ENCODE data around the gene SIGLEC10. TPM values are rescaled to one million over a fixed set of nuclear protein-coding genes. Genes with fewer than 3 reads are reported as not detected.
A peak's percentile ranks its signal among the peaks of the same experiment; 100 is the strongest.
"Not testable (repeated sequence)": the region's sequence is repeated elsewhere in the genome, so short reads cannot be mapped to it uniquely, and the experiment has no call there.

SIGLEC10 gene
- 1 to 10 TPM; 1.3 to 10.0 (median 2.2) TPM for polyA plus RNA-seq
- long read RNA-seq, donor 1, partial matches to known transcripts: 0 of 2 reads
- long read RNA-seq, donor 1, other reads (novel, unspliced or antisense): 0 of 2 reads
- long read RNA-seq, donor 2, partial matches to known transcripts: 0 of 1 reads
- long read RNA-seq, donor 2, other reads (novel, unspliced or antisense): 0 of 1 reads
- long read RNA-seq, donor 3, partial matches to known transcripts: 0 of 2 reads
- long read RNA-seq, donor 3, other reads (novel, unspliced or antisense): 0 of 2 reads
- long read RNA-seq, donor 4: 0 reads
- long read RNA-seq, donor 5: 0 reads
- long read RNA-seq, donor 6, partial matches to known transcripts: 0 of 1 reads
- long read RNA-seq, donor 6, other reads (novel, unspliced or antisense): 0 of 1 reads
- long read RNA-seq, donor 7: 0 reads
- long read RNA-seq, donor 8: 0 reads
- long read RNA-seq, donor 9: 0 reads
- long read RNA-seq, donor 10: 0 reads

- peak within 1 kb of the TSS in 1 of 3 donors; percentile 62 for H3K27ac ChIP-seq (ENCODE audit: low read depth in 1 of 3, low read length in 2 of 3)
- no peaks in the 10 kb centered on the region for H3K9me3 ChIP-seq (ENCODE audit: control insufficient read depth in 2 of 2, insufficient read depth in 1 of 2, low read depth in 1 of 2, low read length in 1 of 2)
- WGBS, 3 donors: 46 to 61% (median 48%) methylated on average over 19 to 21 of the region's 21 CpGs
- H3K36me3 ChIP-seq (ENCODE audit: control insufficient read depth in 3 of 3, insufficient read depth in 2 of 3, low read depth in 1 of 3, low read length in 3 of 3): no peaks in the 10 kb centered on the region
- H3K27me3 ChIP-seq (ENCODE audit: control insufficient read depth in 3 of 3, insufficient read depth in 3 of 3, low read length in 3 of 3): peaks cover 0 to 2% (median 1%) of the 10 kb centered on the region in 3 donors
- peak within 1 kb of the TSS in 1 of 3 donors; percentile 13 for H3K4me3 ChIP-seq (ENCODE audit: low read depth in 1 of 3, low read length in 3 of 3)
- no peak for DNase-seq
- no peak for FAIRE-seq
- no peaks in the 10 kb centered on the region for H3K4me1 ChIP-seq (ENCODE audit: control insufficient read depth in 3 of 3, insufficient read depth in 2 of 3, low read depth in 1 of 3, low read length in 2 of 3)
These were observed at the start of gene SIGLEC10 for GRCh38 chr19:51417107-51417809. Gene SIGLEC10 (minus strand): TSS chr19:51417642. CDS start chr19:51417581, 61 bp downstream.

- Histone ChIP-seq H3K36me3 (ENCODE audit: control insufficient read depth in 3 of 3, insufficient read depth in 2 of 3, low read depth in 1 of 3, low read length in 3 of 3) (no peaks in the 10 kb centered on the region), H3K27me3 (ENCODE audit: control insufficient read depth in 3 of 3, insufficient read depth in 3 of 3, low read length in 3 of 3) (peaks cover 0 to 10% (median 3%) of the 10 kb centered on the region in 3 donors), H3K9me3 (ENCODE audit: control insufficient read depth in 2 of 2, insufficient read depth in 1 of 2, low read depth in 1 of 2, low read length in 1 of 2) (no peaks in the 10 kb centered on the region), H3K4me1 (ENCODE audit: control insufficient read depth in 3 of 3, insufficient read depth in 2 of 3, low read depth in 1 of 3, low read length in 2 of 3) (no peaks in the 10 kb centered on the region), H3K27ac (ENCODE audit: low read depth in 1 of 3, low read length in 2 of 3) (no peak overlapping the region), H3K4me3 (ENCODE audit: low read depth in 1 of 3, low read length in 3 of 3) (no peak overlapping the region)
- DNase-seq (no peak), FAIRE-seq (no peak)
- WGBS, 3 donors: 52 to 58% (median 55%) methylated on average over 3 of the region's 3 CpGs
These were observed 49.3 kb upstream of the SIGLEC10 start for GRCh38 chr19:51466723-51467122.

GRCh38 chr19:51463976-51464581 lies 46.6 kb upstream of the SIGLEC10 start:
- peaks cover 0 to 10% (median 3%) of the 10 kb centered on the region in 3 donors for H3K27me3 ChIP-seq (ENCODE audit: control insufficient read depth in 3 of 3, insufficient read depth in 3 of 3, low read length in 3 of 3)
- WGBS, 3 donors: 27 to 51% (median 46%) methylated on average over 13 to 14 of the region's 33 CpGs

GRCh38 chr19:51462681-51463080 lies 45.2 kb upstream of the SIGLEC10 start:
- peaks cover 0 to 8% (median 3%) of the 10 kb centered on the region in 3 donors for H3K27me3 ChIP-seq (ENCODE audit: control insufficient read depth in 3 of 3, insufficient read depth in 3 of 3, low read length in 3 of 3)

More at GRCh38 chr19:51463976-51464581, 46.6 kb upstream of the SIGLEC10 start:
- H3K4me3 ChIP-seq (ENCODE audit: low read depth in 1 of 3, low read length in 3 of 3); H3K9me3 ChIP-seq (ENCODE audit: control insufficient read depth in 2 of 2, insufficient read depth in 1 of 2, low read depth in 1 of 2, low read length in 1 of 2); H3K27ac ChIP-seq (ENCODE audit: low read depth in 1 of 3, low read length in 2 of 3); FAIRE-seq; H3K4me1 ChIP-seq (ENCODE audit: control insufficient read depth in 3 of 3, insufficient read depth in 2 of 3, low read depth in 1 of 3, low read length in 2 of 3); H3K36me3 ChIP-seq (ENCODE audit: control insufficient read depth in 3 of 3, insufficient read depth in 2 of 3, low read depth in 1 of 3, low read length in 3 of 3); DNase-seq: not testable (repeated sequence)

GRCh38 chr19:51462276-51462675 lies 44.8 kb upstream of the SIGLEC10 start:
- DNase-seq (no peak), FAIRE-seq (no peak)
- H3K4me3 ChIP-seq (ENCODE audit: low read depth in 1 of 3, low read length in 3 of 3): no peak overlapping the region
- WGBS, 3 donors: 60 to 83% (median 80%) methylated on average over 6 to 7 of the region's 7 CpGs
- no peaks in the 10 kb centered on the region for H3K4me1 ChIP-seq (ENCODE audit: control insufficient read depth in 3 of 3, insufficient read depth in 2 of 3, low read depth in 1 of 3, low read length in 2 of 3)
- no peaks in the 10 kb centered on the region for H3K9me3 ChIP-seq (ENCODE audit: control insufficient read depth in 2 of 2, insufficient read depth in 1 of 2, low read depth in 1 of 2, low read length in 1 of 2)
- H3K27ac ChIP-seq (ENCODE audit: low read depth in 1 of 3, low read length in 2 of 3): no peak overlapping the region
- H3K36me3 ChIP-seq (ENCODE audit: control insufficient read depth in 3 of 3, insufficient read depth in 2 of 3, low read depth in 1 of 3, low read length in 3 of 3): no peaks in the 10 kb centered on the region
- H3K27me3 ChIP-seq (ENCODE audit: control insufficient read depth in 3 of 3, insufficient read depth in 3 of 3, low read length in 3 of 3): peaks cover 0 to 8% (median 3%) of the 10 kb centered on the region in 3 donors

More at GRCh38 chr19:51462681-51463080, 45.2 kb upstream of the SIGLEC10 start:
- H3K9me3 ChIP-seq (ENCODE audit: control insufficient read depth in 2 of 2, insufficient read depth in 1 of 2, low read depth in 1 of 2, low read length in 1 of 2): no peaks in the 10 kb centered on the region
- H3K4me3 ChIP-seq (ENCODE audit: low read depth in 1 of 3, low read length in 3 of 3): no peak overlapping the region
- 69 to 80% (median 73%) methylated on average over 8 to 10 of the region's 10 CpGs for WGBS, 3 donors
- no peak overlapping the region for H3K27ac ChIP-seq (ENCODE audit: low read depth in 1 of 3, low read length in 2 of 3)
- DNase-seq (no peak), FAIRE-seq (no peak)
- H3K4me1 ChIP-seq (ENCODE audit: control insufficient read depth in 3 of 3, insufficient read depth in 2 of 3, low read depth in 1 of 3, low read length in 2 of 3): no peaks in the 10 kb centered on the region
- no peaks in the 10 kb centered on the region for H3K36me3 ChIP-seq (ENCODE audit: control insufficient read depth in 3 of 3, insufficient read depth in 2 of 3, low read depth in 1 of 3, low read length in 3 of 3)

GRCh38 chr19:51461723-51462161 lies 44.3 kb upstream of the SIGLEC10 start:
- no peak overlapping the region for H3K4me3 ChIP-seq (ENCODE audit: low read depth in 1 of 3, low read length in 3 of 3)
- peak overlapping the region in 1 of 3 donors; percentile 49 for H3K27ac ChIP-seq (ENCODE audit: low read depth in 1 of 3, low read length in 2 of 3)
- H3K36me3 ChIP-seq (ENCODE audit: control insufficient read depth in 3 of 3, insufficient read depth in 2 of 3, low read depth in 1 of 3, low read length in 3 of 3): no peaks in the 10 kb centered on the region
- H3K9me3 ChIP-seq (ENCODE audit: control insufficient read depth in 2 of 2, insufficient read depth in 1 of 2, low read depth in 1 of 2, low read length in 1 of 2): no peaks in the 10 kb centered on the region
- no peaks in the 10 kb centered on the region for H3K4me1 ChIP-seq (ENCODE audit: control insufficient read depth in 3 of 3, insufficient read depth in 2 of 3, low read depth in 1 of 3, low read length in 2 of 3)
- DNase-seq (no peak), FAIRE-seq (no peak)
- 68 to 76% (median 70%) methylated on average over 8 of the region's 8 CpGs for WGBS, 3 donors
- peaks cover 0 to 8% (median 3%) of the 10 kb centered on the region in 3 donors for H3K27me3 ChIP-seq (ENCODE audit: control insufficient read depth in 3 of 3, insufficient read depth in 3 of 3, low read length in 3 of 3)

- no peak overlapping the region for H3K27ac ChIP-seq (ENCODE audit: low read depth in 1 of 3, low read length in 2 of 3)
- H3K9me3 ChIP-seq (ENCODE audit: control insufficient read depth in 2 of 2, insufficient read depth in 1 of 2, low read depth in 1 of 2, low read length in 1 of 2): no peaks in the 10 kb centered on the region
- FAIRE-seq: no peak
- WGBS, 3 donors: 58 to 68% (median 65%) methylated on average over 13 of the region's 13 CpGs
- DNase-seq: peak in 1 of 2 donors; percentile 59
- H3K4me3 ChIP-seq (ENCODE audit: low read depth in 1 of 3, low read length in 3 of 3): peak overlapping the region in 1 of 3 donors; percentile 19
- H3K27me3 ChIP-seq (ENCODE audit: control insufficient read depth in 3 of 3, insufficient read depth in 3 of 3, low read length in 3 of 3): peaks cover 0 to 8% (median 3%) of the 10 kb centered on the region in 3 donors
- no peaks in the 10 kb centered on the region for H3K4me1 ChIP-seq (ENCODE audit: control insufficient read depth in 3 of 3, insufficient read depth in 2 of 3, low read depth in 1 of 3, low read length in 2 of 3)
- H3K36me3 ChIP-seq (ENCODE audit: control insufficient read depth in 3 of 3, insufficient read depth in 2 of 3, low read depth in 1 of 3, low read length in 3 of 3): no peaks in the 10 kb centered on the region
These were observed 42.9 kb upstream of the SIGLEC10 start for GRCh38 chr19:51460164-51460992.

Measured in small intestine (tissue), 16 donors.